ENCODE results near the gene BSND.
A peak's percentile ranks its signal among the peaks of the same experiment; 100 is the strongest.
"Not testable (repeated sequence)": the region's sequence is repeated elsewhere in the genome, so short reads cannot be mapped to it uniquely, and the experiment has no call there.

Gene BSND

DNA sequence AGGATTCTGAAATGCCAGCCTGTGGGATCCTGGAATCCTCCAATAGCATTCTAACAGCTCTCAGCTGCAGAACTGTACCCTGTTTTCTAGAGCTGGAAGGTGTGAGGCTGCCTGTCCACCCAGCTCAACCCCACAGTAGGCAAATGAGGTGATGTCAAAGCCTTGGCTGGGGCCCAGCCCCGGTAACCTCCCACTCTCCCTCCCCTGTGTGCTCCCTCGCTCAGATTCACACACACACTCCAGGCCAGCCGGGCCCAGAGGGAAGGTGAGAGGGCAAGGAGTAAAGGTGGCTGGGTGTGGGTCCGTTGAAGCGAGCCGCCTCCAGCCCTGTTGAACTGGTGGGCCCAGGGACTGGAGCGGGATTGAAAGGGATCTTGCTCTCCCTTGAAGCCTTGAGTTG, at the start of gene BSND:
BSND (plus strand) TSS at position 257 of the 400 bp plus-strand sequence. CDS start 254 bp downstream, outside the sequence.
- no peak for DNase-seq

DNA sequence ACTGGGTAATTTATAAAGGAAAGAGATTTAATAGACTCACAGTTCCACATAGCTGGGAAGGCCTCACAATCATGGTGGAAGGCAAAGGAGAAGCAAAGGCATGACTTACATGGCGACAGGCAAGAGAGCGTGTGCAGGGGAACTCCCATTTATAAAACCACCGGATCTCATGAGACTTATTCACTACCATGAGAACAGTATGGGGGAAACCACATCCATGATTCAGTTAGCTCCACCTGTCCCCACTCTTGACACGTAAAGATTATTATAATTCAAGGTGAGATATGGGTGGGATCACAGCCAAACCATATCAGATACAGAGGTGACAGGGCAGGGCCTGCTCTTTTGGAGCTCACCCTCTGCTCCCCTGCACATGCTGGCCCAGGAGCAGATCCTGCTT, 49.7 kb upstream of the BSND start:
- no peak for DNase-seq

DNA sequence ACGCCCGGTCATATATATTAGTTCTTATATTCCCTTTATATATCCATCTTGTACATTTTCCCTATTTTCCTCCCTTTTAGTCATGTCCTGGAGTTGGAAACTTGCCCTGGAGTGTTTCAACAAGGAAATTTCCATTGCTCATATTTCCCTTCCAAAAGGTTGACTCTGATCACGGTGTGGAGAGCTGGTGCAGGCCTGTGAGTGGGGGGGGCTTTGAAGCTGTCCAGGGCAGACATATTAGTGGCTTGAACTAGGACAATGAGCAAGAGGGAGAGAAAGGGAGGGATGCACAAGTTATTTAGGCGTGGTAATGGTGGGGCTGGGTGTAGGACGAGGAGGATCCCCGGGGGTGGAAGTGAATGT, 48.7 kb upstream of the BSND start:
- no peak for DNase-seq

DNA sequence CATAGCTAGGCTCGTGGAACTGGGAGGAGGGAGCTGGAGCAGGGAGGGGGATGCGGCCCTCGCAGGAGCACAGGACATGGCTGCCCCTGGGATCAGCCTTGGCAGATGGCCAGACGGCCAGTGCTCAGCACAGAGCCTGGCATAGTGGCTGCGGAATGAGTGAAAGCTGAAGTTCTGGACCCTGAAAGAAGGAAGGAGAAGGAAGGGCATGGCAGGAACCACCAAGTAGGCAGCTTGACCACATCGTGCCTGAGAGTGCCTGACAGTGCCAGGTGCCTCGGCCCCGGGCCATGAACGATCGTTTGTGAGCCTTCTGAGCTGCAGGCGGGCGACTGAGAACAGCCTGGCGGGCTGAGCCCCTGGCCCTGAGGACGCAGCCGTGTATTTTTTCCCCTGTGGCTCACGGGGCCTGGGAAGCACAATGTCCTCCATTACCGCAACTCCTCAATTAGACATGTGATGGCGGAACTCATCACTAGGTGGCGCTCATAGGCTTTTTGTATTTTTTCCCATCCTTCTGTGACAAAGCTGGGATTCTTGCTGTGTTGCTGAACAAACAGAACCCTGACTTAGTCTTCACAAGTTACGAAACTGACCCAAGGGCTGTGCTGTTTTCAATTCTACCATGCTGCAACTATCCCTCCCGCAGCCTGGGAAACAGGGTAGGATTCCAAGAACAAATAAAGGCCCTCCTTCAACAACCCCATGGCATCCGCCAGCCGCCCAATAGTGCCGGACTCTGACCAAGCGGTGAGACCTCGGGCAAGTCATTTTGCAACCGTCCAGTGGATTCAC, 48.2 kb upstream of the BSND start:
- peak; percentile 85 for DNase-seq

DNA sequence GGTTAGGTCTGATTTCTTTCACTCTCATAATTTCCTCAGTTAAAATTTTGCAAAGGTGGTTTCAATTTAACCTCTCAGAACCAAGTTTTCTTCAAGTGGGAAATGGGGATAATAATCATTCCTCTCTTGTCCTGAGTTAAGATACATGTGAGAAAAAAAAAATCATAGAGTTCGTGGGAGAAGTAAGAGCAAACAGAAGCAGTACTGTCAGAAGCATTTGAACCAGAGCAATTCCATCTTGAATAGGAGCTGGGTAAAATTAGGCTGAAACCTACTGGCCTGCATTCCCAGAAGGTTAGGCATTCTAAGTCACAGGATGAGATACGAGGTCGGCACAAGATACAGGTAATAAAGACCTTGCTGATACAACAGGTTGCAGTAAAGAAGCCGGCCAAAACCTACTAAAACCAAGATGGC, 46.9 kb upstream of the BSND start:
- DNase-seq, result no peak

DNA sequence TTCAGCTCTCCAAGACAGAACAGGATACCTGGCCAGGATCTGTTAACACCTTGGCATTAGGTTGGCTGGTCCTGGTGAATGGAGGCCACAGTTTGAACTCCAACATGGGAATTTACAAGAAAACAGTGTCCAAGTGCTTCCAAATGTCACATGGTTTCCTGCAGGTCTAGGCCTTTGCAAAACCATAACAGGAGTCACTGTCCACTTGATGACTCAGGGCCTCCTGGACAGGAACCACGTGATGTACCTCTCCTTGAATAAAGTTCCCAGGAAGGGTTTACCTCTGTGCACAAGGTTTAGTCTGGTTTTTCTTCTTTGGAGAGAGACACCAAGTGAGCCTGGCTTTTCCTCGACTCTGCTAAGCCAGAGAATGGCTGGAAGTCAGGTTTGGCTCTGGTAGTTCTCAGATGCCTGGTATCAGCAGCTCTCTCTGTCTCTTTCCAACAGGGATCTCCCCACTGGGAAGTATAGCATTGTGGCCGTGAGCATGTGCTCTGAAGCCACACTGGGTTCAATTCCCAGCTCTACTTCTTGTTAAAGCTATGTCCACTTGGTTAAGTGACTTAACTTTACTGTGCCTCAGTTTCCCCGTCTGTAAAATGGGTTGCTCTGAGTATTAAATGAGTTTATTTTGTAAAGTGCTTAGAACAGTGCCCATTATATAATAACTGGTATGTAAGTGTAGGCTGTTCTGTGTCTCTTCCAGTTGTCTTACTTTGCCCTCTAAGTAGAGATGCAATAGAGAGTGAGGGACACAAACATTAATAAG, 45.6 kb upstream of the BSND start:
- no peak for DNase-seq

DNA sequence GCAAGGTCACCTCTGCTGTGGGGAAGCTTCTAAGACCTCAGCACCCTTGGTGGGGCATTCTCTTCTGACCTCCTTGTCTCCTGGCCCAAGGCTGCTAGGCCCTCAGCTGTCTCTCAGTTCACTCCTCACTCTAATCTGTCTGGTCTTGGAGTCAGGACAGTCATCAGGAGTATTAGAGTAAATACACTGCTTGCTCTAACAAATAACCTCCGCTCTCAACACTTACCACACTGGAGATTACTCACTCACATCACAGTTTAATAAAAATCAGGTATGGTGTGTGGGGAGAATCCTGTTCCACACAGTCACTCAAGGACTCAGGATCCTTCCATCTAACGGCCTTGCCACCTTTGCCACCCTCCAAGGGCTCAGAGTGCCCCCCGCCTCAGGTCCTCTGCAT, 44.9 kb upstream of the BSND start:
- no peak for DNase-seq

DNA sequence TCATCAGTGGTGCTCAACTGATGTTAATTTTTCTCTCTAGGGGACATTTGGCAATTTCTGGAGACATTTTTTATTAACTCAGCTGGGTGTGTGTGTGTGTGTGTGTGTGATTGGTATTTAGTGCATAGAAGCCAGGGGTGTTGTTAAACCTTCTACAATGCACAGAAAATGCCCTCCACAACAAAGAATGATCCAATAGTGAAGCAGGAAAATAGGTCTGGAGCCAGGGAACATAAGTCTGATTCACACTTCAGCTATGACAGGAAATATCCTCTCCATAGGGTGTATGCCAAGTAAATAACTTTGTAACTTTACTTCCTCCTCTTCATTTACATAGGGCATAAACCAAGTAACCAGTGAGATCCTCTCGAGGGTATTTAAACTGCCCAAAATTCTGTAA, 43.4 kb upstream of the BSND start:
- no peak for DNase-seq

DNA sequence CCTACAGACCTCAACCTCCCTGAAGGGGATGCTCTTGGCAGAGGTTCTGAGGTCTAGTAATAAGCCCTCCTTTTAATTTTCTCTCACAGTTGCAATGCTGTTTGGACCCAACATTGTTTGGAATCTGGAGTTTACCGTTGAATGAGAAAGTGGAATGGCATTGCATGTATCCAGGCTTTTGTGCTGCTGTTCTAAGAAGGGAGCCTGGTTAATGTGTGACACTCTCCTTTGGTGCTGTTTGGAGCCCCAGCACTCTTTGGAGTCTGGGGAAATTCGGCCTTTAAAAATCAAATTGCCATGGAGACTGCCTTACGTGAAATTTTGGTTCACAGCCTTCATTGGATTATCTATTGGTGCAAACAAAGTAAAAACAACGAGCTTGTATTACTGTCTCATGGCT, 42.0 kb upstream of the BSND start:
- DNase-seq, result no peak

DNA sequence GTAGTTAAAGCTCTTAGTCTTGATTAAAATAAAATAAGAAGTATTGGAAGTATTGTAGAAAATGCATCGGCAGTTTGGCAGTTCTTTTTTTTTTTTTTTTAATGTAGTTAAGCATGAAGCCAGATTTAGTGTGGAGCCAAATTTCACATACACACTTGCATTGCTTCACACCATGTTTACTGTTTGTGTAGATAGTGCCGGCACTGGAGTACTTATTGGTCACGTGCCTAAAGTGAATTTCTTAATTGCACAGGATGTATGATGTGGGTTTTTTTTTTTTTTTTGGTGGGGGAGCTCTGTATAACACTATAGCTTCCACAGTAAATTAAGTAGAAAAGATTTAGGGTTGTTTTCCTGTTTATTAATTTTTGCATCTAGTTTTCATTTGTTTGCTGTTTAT, 39.5 kb upstream of the BSND start:
- no peak for DNase-seq

DNA sequence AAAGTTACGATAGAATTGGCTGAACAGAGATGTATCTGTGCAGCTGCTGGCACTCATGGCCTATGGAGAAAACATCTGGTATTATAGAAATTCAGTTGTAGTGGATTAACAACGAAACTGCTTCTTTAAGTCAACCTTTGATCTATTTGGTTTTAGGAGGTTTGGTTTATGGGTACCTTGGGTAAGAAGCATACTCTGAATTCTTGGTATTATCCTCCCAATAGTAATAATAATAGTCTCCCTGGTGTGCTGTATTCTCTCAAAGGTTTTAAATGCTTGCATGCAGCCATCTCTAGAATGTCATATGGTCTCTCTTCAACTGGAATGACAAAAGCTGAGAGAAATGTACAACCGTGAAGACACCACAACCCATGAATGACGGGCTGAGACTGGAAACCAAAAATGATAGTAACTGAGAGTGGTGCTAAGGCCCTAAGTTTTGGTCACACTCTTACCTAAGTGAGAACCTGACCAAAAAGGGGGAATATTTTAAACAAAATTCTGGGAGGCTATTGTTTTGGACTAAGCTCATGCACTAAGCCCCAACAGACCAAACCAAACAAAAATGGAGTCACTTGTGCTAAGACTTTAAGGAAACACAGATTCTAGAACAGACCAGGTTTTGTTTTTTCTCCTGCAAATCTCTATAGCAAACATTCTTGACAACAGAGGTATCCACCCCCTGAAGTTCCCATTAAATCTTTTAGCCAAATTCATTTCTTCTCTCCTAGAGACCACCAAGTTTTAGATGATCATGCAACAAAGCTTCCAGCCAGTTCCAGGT, 35.9 kb upstream of the BSND start:
- DNase-seq, result no peak

DNA sequence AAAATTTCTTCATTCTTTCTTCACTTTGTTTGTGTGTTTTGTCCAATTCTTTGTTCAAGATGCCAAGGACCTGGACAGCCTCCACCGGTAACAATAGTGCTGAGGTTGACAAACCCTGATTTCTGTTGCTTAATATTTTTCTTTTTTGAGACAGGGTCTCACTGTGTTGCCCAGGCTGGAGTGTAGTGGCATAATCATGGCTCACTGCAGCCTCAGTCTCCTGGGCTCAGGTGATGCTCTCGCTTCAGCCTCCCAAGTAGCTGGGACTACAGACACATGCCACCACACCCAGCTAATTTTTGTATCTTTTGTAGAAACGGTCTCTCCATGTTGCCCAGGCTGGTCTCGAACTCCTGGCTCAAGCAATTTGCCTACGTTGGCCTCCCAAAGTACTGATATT, 34.9 kb upstream of the BSND start:
- not testable (repeated sequence) for DNase-seq

DNA sequence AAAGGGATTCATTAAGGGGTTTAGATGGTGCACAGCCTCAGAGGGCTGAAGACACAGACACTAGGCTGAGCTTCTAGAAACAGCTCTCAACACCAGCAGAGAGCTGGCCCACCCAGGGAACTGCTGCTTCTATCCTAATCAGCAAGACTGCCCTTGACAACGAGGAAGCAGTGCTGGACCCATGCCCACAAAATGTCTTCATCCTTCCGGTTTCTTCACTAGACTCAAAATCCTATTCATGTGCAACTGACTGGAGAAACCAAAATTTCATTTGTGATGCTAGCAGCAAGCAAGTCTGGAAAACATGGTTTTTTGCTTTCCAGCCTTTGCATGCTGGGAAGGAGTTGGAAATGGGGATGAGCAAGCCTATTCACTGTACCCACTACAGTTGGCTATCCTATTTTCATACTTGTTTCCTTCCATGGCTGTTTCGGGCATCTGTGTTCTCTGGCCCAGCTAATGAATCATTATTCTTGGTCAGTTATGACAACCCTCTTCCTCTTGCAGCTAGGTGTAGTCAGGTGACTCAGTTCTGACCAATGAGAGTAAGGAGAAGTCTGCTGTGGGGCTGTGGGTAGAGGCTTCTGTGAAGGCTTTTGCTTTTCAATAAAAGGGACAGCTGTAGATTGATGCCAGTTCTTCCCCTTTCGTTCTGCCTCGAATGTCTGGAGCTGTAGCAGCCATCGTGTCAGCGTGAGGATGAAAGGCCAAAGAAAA, 33.0 kb upstream of the BSND start:
- no peak for DNase-seq

DNA sequence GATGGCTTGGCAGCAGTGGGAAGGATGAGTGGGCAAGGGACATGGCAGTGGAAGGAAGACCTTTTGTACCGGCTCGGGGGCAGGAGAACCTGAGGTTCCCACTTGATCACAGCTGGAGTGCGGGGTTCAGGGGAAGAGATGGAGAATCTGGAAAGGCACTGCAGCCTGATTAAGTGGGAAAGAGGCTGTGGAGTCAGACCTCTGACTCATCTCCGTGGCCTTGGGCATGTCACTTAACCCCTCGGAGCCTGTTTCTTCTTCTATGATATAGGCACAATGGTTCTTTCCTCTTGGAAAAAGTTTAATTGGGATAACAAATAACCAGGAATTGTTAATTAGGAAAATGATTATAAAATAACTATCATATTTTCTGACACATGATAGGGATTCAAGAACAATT, 31.4 kb upstream of the BSND start:
- no peak for DNase-seq

DNA sequence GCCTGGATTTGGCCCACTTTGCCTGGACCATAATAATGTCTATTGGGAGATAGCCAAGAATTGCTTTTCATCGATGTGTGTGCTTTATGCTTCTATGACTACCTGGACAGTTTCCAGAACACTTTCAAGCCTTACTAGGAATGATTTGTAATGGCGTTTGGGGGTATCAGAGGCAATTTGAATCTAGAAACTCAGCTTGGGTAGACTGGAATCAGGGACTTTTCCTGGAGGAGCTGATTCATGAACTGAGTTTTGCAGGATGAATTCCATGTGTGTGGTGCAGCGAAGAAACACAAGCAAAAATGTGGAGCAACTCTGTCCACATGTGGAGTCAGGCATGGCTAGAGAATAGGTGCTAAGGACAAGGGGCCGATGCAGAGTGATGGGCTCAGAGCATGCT, 30.2 kb upstream of the BSND start:
- no peak for DNase-seq

DNA sequence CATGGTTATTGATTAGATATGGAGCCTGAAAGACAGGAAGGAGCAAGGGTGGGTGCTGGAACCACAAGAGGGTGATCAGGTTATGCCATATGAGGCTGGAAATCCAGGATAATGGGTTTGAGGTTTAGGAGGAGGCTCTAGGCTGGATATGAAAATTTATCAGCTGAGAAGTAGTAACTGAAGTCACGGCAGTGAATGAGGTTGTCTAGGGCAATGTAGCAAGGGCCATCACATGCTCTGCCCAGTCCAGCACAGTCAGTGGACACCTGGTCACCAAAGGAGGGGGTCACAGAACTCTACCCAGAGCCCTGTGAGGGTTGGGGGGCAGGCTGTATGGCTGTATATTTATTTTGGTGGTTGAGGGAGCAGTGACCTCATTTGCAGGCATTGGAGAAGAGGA, 28.9 kb upstream of the BSND start:
- no peak for DNase-seq

DNA sequence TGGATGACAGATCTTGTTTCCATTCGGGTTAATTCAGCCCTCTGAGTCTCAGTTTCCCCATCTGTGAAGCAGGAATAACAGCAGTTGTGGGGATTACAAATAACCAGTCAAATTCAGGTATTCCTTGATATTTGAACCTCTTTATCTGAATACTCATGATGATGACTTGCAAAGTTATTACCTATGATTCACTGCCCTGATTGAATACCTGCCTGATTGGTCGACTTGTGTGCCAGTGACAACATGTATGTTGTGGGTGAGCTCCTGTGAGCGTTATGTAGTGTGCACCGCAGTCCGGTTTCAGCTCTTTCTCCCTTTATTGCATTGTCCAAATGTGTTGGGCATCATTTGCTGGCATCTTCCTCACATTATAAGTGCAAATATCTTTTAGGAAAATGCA, 27.8 kb upstream of the BSND start:
- no peak for DNase-seq

DNA sequence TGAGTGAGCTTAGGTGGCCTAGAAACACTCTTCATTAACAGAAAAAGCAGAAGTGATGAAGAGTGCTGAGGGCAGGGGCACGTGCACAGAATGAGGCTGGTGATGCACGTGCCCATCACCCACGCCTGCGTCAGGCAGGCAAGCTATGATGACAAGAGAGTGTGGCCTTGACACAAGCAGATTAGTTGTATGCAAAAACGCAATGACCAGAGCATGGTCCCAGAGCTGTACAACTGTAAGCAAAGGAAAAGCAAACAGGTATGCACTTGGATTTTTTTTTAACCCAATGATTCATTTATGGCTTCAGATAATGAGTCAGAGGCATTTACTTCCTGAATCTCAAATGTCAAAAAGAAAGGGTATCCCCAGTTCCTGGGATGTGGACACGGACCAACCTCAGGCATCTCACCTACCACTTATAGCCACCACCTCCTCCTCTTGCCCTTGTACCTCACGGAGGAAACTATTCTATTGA, 27.4 kb upstream of the BSND start:
- no peak for DNase-seq

DNA sequence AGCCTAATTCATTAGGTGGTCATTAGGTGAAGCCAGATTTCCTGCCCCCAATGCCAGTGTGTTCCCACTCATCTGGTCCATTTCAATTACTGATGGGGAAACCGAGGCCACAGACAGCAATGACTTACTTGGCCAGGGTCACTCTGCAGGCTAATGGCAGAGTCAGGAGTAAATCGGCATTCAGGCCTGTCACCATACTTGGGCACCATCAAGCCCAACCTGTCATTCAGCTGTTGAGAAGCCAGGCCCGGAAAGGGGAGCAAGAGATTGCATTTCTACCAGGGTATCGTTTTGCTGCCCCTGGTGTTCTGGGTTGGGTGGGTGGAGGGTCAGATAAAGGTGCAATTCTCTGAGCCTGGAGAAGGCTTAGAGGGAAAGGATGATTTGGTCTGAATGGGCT, 26.3 kb upstream of the BSND start:
- DNase-seq, result no peak

DNA sequence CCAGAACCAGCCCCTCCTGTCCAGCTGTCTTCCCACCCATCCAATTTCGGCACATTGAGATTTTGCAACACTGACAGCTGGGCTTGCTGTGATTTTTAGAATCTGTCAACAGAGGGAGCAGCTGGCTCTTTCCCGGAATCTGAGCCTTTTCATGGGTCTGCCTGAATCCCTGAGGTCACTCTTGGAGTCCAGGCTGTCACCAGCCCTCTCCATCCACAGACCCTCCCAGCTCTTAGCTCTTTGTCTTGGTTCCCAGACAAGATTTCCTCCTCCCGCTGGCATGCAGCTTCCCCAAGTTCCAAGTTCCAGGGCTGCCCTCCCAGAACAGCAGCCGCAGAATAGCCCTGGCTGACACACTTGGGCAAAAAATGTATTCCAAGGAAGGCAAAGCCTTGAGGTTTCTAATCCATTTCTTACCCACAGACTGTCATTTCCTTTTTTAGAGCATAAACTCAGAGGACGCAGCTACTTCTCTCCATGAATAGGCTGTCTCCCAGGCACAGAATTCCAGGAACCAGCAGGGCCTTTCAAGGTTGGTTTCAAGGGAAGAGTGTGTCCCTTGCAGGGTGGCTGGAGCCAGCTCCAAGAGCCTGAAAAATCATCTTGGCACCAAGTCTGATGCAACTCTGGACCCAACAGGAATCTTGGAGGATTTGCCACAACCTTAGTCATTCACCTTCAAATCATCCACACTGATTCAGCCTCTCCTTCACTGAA, 25.4 kb upstream of the BSND start:
- peak; percentile 66 for DNase-seq

DNA sequence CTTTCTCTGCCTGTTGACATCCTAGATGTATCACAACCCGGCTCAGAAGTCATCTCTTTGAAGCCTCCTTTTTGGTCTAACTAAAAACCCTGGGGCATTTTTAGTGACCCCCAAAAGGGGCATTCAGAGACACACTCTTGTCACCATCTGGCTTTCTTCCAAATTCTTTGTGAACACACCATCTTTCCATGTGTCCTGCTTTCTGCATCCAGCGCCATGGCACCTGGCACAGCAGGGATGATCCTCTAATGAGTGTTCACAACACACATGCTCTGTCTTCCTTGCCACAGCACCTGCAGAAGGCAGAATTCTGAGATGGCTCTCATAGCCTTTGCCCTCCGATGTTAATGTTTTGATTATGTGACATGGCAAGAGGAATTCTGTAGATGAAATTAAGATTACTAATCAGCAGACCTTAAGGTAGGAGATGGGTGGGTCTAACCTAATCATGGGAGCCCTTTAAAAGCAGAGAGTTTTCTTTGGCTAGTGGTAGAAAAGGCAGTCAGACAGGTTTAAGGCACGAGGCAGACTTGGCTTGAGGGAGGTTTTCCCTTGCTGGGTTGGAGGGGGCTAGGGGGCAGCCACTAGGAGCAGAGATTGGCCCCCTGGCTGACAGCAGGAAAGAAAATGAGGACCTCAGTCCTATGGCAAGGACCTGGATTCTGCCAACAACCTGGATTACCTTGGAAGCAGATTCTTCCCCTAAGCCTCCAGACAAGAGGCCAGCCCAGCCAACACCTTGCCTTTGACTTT, 23.2 kb upstream of the BSND start:
- no peak for DNase-seq

Data from right hindlimb (tissue), 1 donor.